ENCODE results near the gene SOX1.

DNA sequence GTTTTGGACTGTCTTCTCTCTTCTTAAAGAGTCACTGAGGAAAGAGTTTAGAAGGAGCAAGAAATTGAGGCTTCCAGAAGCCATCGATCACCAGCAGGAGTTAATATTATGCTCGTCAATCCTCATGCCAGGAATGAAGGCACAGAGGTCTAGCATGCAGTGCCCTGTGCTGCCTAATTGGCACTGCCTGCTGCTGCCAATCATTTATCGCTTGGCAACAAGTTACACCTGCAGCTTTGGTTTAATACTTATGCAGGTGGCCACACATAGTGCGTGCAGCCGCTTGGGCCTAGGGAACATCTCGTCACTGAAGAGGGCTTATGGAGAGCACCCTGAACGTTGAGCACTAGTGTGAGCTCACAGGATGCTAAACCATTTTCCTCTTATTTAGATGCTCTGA, 2.7 kb upstream of the SOX1 start:
- TF ChIP-seq, protein P1, sequence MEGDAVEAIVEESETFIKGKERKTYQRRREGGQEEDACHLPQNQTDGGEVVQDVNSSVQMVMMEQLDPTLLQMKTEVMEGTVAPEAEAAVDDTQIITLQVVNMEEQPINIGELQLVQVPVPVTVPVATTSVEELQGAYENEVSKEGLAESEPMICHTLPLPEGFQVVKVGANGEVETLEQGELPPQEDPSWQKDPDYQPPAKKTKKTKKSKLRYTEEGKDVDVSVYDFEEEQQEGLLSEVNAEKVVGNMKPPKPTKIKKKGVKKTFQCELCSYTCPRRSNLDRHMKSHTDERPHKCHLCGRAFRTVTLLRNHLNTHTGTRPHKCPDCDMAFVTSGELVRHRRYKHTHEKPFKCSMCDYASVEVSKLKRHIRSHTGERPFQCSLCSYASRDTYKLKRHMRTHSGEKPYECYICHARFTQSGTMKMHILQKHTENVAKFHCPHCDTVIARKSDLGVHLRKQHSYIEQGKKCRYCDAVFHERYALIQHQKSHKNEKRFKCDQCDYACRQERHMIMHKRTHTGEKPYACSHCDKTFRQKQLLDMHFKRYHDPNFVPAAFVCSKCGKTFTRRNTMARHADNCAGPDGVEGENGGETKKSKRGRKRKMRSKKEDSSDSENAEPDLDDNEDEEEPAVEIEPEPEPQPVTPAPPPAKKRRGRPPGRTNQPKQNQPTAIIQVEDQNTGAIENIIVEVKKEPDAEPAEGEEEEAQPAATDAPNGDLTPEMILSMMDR (tag by site-specific recombination; IDR thresholded peaks at IDR 0.05), result no peak
- TF ChIP-seq ZBTB21 (tag by site-specific recombination; IDR thresholded peaks at IDR 0.05) (no peak), ZBTB17 (tag by site-specific recombination; IDR thresholded peaks at IDR 0.05) (no peak), ZNF112 (tag by site-specific recombination; IDR thresholded peaks at IDR 0.05) (no peak)
- TF ChIP-seq, protein P2, sequence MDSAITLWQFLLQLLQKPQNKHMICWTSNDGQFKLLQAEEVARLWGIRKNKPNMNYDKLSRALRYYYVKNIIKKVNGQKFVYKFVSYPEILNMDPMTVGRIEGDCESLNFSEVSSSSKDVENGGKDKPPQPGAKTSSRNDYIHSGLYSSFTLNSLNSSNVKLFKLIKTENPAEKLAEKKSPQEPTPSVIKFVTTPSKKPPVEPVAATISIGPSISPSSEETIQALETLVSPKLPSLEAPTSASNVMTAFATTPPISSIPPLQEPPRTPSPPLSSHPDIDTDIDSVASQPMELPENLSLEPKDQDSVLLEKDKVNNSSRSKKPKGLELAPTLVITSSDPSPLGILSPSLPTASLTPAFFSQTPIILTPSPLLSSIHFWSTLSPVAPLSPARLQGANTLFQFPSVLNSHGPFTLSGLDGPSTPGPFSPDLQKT (IDR thresholded peaks at IDR 0.05; ENCODE audit: borderline replicate concordance, low read depth, low read length), result no peak
